ENCODE results near the gene LGR6.
A peak's percentile ranks its signal among the peaks of the same experiment; 100 is the strongest.

The LGR6 gene

GRCh38 chr1:202304375-202304774, 110.8 kb downstream of the LGR6 start:
- CTCF ChIA-PET = interaction anchor here (1.3 to 2.5 kb wide), 4 partner anchors 9 to 98 kb away, joined by 3 to 13 read pairs (median 6); no protein-coding TSS in a partner anchor
- POLR2A ChIA-PET = no interaction called here
- TF ChIP-seq ZNF76 (tag by site-specific recombination; IDR thresholded peaks at IDR 0.05; ENCODE audit: borderline replicate concordance, low read depth) = no peak
- TF ChIP-seq ZNF677 (tag by site-specific recombination; IDR thresholded peaks at IDR 0.05) = no peak
- no peak for TF ChIP-seq MEIS1 (CRISPR knock-in tag; IDR thresholded peaks at IDR 0.05; ENCODE audit: borderline replicate concordance)
- TF ChIP-seq ZBTB48 (tag by site-specific recombination; IDR thresholded peaks at IDR 0.05) = no peak
- TF ChIP-seq KLF17 (tag by site-specific recombination; IDR thresholded peaks at IDR 0.05) = no peak
- TF ChIP-seq ZNF843 (tag by site-specific recombination; IDR thresholded peaks at IDR 0.05) = no peak
- no peak for TF ChIP-seq ZNF701 (tag by site-specific recombination; IDR thresholded peaks at IDR 0.05)
- no peak for TF ChIP-seq ZBTB7A (tag by site-specific recombination; IDR thresholded peaks at IDR 0.05; ENCODE audit: low read depth)
- TF ChIP-seq ZNF558 (tag by site-specific recombination; IDR thresholded peaks at IDR 0.05) = no peak
- TF ChIP-seq ZNF354C (tag by site-specific recombination; IDR thresholded peaks at IDR 0.05; ENCODE audit: borderline replicate concordance, low read depth) = no peak
- TF ChIP-seq ZNF350 (tag by site-specific recombination; IDR thresholded peaks at IDR 0.05) = no peak
- no peak for TF ChIP-seq ZNF311 (tag by site-specific recombination; IDR thresholded peaks at IDR 0.05; ENCODE audit: borderline replicate concordance)
- no peak for TF ChIP-seq ZNF560 (tag by site-specific recombination; IDR thresholded peaks at IDR 0.05; ENCODE audit: borderline replicate concordance)
- no peak for TF ChIP-seq HOXC10 (CRISPR knock-in tag; IDR thresholded peaks at IDR 0.05)
- Histone ChIP-seq H3K9me3 (ENCODE audit: control insufficient read depth, insufficient read depth, low read depth, low read length) (no peaks in the 10 kb centered on the region), H3K4me3 (ENCODE audit: low read depth, low read length) (no peak overlapping the region), H3K27ac (ENCODE audit: extremely low read depth, low read depth, low read length) (no peak overlapping the region), H3K36me3 (ENCODE audit: control insufficient read depth in 2 of 2, insufficient read depth in 1 of 2, low read length in 2 of 2) (no peaks in the 10 kb centered on the region), H3K4me1 (ENCODE audit: control insufficient read depth, insufficient read depth, low read length) (no peaks in the 10 kb centered on the region)

- CTCF ChIA-PET = interaction anchor here (0.7 to 2.5 kb wide), 7 partner anchors 8 to 105 kb away, joined by 3 to 13 read pairs (median 4); no protein-coding TSS in a partner anchor
- POLR2A ChIA-PET = no interaction called here
Measured at GRCh38 chr1:202305168-202305567, 111.6 kb downstream of the LGR6 start.

More at GRCh38 chr1:202305168-202305567, 111.6 kb downstream of the LGR6 start:
- no peaks in the 10 kb centered on the region for H3K9me3 ChIP-seq (ENCODE audit: control insufficient read depth, insufficient read depth, low read depth, low read length)
- no peak overlapping the region for H3K27ac ChIP-seq (ENCODE audit: extremely low read depth, low read depth, low read length)
- no peaks in the 10 kb centered on the region for H3K4me1 ChIP-seq (ENCODE audit: control insufficient read depth, insufficient read depth, low read length)
- no peak overlapping the region for H3K4me3 ChIP-seq (ENCODE audit: low read depth, low read length)
- H3K36me3 ChIP-seq (ENCODE audit: control insufficient read depth in 2 of 2, insufficient read depth in 1 of 2, low read length in 2 of 2) = no peaks in the 10 kb centered on the region
- TF ChIP-seq PRDM4 (tag by site-specific recombination; IDR thresholded peaks at IDR 0.05) = no peak
- TF ChIP-seq ZBTB48 (tag by site-specific recombination; IDR thresholded peaks at IDR 0.05) = 0 out of 2 replicates have a peak, but pooled peaks have one; percentile 20
